C4-2B (cell line): ENCODE measurements around the gene MCU.

Experiments
- CTCF ChIP-seq: fragments of 450-650 bp; conservative IDR thresholded peaks from 2 replicates; pipeline ENCODE4 v1.5.1; 2017; ENCODE audit warnings: mild to moderate bottlenecking
- ZFX ChIP-seq: fragments of 450-650 bp; IDR thresholded peaks from 2 replicates; pipeline ENCODE4 v1.6.1; 2017

DNA sequence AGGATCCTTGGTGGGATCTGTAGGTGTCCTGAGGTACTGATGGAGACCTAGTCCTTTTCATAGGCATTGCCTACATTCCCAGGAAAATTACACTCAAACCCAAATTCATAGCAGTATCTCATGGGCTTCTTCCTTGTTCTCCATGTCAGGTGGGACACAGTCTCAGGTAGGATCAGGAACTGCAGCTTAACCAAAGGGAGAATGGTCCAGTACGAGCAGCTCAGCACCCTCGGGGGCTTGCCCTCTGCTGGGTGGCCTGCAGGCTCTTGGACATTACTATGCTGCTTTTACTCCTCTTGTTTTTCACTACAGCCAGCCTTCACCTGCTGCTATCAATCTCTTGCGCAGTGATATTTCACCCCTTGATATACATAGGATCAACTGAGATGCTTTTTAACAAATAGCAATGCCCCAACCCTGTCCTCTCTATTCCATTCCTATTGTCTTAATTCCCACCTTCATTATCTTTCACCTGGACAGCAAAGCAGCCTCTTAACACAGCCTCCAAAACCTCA is 234.1 kb downstream of the MCU start:
- TF ChIP-seq CTCF = no peak
- no peak for TF ChIP-seq ZFX
